GM21723 (cell line): Measurements from ENCODE around the gene DACT2.
"Not testable (repeated sequence)": the region's sequence is repeated elsewhere in the genome, so short reads cannot be mapped to it uniquely, and the experiment has no call there.

ENCODE experiments used
- ATAC-seq: cut with Tn5 transposase; IDR thresholded peaks from one replicate; pipeline ENCODE4 v1.9.1; 2021; ENCODE audit warnings: mild to moderate bottlenecking, moderate library complexity; ENCODE audit not compliant: unreplicated experiment

The DACT2 gene, protein sequence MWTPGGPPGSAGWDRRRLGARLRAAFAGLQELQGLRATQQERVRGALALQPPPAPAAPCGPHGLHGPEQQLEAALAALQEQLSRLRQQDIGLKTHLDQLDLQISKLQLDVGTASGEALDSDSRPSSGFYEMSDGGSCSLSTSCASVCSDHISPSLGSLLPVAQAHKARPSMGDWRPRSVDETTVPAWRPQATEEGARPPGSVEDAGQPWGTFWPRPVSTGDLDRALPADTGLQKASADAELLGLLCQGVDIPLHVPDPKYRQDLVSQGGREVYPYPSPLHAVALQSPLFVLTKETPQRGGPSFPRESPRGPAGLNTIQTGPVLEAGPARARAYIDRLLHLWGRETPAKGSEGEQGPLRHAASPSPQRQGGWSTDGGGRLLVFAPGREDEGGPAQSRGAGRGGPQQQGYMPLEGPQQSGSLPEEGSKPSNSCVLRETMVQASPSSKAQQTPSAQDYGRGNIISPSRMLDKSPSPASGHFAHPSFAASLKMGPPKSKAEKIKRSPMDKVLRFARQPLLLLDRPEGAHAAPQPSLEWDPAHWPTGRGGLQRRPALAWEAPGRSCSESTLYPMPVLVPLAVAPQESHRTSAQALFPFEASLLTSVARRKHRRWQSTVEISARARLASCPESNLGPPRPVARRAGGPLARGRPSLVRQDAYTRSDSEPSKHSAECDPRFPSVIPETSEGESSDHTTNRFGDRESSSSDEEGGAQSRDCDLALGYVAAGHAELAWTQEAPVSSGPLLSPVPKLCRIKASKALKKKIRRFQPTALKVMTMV

DNA sequence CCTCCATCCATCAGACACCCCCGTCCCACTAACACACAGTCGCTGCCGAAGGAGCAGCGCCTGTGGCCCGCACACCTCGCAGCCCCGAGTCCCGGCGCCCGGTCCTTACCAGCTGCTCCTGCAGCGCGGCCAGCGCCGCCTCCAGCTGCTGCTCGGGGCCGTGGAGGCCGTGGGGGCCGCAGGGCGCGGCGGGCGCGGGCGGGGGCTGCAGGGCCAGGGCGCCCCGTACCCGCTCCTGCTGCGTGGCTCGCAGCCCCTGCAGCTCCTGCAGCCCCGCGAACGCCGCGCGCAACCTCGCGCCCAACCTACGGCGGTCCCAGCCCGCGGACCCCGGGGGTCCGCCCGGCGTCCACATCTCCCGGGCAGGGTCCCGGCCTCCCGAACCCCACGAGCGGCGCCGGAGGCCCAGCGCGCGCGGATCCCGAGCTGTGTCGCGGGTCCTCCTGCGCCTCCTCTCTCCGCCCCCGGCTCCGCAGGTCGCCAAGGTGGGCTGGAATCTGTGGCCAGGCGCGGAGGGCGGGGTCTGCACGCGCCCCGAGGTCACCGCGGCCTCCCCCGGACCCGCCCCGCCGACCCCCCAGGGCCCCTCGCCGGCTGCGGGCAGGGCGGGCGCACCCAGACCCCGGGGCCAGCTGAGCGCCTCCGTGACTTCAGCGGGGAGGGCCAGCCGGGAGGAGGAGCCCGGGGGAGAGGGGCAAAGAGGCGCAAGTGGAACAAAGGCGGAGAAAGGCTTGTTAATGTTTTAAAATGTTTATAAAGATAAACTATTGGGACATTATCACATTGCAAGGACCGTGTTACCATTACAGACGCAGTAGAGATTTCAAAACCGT is at the start of gene DACT2:
Gene DACT2 (minus strand): TSS at position 499 of the 833 bp plus-strand sequence. CDS start 144 bp downstream, at position 355.
- no peak for ATAC-seq

DNA sequence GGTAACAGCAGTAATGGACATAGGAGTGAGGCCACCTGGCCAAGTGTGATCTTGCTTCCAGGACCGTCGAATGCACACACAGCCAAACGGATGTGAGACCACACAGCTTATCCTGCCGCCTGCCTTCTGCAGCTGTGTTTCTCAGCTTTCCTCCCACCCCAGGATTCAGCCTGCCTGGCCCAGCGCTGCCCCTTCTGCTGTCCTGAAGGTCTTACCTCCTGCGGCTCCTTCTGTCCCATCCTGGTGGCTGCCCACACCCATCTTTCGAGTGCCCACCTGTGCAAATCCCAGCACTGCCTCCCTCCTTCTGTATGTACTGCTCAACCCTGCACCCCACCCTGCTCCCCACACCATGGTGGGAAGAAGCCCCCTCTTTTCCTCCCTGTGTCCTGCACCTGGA is 49.4 kb upstream of the DACT2 start:
- no peak for ATAC-seq

DNA sequence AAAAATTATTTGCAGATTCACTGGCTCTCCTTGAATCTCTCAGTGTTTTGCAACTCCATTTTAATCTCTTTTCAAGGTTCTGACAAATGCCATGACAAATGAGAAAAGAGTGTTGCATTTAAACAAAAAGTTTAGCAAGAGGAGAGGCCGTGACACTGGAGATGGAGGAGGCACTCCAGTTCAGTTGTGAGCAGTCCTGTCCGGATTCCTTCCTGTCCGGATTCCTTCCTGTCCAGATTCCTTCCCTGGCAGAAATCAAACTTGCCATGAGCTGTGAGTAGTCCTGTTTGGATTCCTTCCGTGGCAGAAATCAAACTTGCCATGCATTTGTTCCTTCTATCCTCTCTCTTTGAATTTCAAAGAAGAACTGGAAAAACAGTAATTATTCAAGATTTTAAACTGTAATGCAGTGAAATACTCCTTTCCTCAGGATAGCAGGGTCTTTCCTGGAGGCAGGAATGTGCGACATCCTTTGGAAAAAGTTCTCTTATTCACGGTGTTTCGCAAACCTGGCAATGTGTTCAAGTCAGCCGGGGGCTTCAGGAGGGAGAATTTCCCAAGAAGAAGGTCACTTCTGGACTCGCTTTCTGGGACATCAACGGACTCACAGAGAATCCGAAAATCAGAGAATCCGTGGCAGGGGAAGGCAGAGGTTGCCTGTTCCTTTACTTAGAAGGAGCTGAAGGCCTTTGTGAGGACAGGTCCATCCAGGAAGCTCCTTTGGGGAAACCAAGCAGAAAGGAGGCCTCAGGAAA is 48.7 kb upstream of the DACT2 start:
- ATAC-seq: no peak

DNA sequence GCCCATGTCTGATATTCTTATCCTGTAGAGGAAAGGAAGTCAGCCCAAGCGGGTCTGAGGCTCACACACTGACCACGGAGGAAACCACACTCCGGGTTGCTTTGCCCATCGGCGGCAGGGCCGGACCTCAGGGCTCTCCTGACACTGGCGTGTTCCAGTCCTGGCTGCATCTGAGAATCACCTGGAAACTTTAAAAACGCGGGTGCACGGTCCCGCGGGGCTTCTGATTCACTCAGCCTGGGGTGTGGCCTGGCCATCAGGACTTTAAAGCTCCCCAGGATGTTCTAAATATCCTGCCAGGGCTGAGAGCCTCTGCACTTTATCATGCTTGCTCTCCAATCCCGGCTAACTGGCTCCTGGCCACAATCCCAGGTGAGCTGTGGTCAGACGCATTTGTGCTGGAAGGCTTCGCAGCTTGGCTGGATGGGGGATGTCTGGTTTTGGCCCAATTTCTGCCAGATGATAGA is 47.7 kb upstream of the DACT2 start:
- ATAC-seq: no peak

DNA sequence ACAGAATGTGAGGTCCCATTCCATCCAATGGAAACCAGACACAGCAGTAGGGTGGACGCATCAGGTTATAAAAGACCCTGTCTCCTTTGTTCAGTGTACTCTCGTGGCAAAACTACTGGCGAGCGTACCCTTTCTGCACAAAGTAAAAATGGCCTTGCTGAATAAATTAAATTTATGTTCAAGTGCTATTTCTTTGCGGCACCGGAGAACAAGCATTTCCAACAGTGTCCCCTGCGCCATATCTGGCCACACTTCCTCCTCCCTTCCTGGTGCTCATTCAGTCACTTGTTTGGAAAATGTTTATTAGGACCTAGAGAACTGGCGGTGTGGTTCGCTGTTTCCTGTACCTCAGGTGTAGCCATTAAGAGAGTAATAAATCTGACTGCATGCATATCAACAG is 46.9 kb upstream of the DACT2 start:
- no peak for ATAC-seq

DNA sequence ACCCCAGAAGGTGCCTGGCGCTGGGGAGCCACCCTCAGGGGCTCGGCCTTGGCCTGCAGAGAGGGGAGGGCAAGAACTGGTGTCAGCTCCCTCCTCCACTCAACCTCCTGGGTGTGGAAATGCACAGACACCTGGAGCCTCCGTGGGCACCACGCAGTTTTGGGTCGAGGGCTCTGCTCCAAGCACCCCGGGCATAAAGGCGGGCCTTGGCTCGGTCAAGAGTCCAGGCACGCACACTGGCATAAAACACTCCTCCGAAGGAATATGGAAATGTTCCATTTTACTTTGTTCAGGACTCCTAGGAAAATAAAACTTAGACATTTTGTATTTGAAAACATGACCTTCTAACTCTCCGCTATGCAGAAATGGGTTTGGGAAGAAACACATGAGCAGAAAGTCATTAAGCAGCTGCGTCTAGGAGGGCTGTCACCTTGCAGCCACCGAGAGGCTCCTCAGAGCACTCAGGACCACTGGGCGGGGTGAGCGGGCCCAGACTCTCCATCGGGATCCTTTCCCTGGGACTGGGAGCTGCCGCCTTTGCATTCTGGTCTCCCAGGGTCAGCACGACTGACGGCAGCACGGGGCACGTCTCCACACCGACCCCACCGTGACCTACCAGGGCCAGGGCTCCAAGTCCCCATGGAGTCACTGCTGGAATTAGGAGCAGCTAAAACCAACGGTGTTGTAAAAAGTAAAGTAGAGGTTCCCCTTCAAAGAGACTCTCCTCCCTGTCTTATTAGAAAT is 46.0 kb upstream of the DACT2 start:
- ATAC-seq: no peak

DNA sequence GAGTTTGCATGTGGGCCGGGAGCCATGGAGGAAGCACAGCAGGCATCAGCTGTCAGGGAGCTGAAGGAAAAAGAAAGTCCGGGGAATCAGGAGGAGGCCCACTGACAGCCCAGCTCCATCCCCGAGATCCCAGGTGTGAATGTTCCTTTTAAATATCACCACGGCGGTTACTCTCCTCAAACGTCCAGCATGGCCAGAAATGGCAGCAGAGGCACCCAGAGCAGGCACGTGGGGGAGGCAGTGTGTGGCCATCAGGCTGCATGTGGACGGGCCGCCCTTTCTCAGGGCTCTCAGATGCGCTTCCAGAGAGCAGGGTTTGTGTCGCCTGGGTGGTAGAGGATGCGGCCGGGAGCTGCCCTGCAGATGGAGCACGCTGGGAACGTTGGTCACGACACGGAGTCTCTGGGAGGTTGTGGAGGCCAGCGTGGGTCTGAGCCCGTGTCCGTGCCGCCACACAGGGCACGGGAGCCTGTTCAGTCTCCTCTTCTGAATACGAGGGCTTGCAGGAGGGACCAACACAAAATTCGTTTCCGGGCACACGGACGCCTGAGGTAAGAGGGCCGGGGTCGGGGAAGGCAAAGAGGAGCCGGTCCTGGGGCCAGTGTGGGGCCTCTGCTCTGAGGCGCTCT is 45.3 kb upstream of the DACT2 start:
- ATAC-seq: no peak

DNA sequence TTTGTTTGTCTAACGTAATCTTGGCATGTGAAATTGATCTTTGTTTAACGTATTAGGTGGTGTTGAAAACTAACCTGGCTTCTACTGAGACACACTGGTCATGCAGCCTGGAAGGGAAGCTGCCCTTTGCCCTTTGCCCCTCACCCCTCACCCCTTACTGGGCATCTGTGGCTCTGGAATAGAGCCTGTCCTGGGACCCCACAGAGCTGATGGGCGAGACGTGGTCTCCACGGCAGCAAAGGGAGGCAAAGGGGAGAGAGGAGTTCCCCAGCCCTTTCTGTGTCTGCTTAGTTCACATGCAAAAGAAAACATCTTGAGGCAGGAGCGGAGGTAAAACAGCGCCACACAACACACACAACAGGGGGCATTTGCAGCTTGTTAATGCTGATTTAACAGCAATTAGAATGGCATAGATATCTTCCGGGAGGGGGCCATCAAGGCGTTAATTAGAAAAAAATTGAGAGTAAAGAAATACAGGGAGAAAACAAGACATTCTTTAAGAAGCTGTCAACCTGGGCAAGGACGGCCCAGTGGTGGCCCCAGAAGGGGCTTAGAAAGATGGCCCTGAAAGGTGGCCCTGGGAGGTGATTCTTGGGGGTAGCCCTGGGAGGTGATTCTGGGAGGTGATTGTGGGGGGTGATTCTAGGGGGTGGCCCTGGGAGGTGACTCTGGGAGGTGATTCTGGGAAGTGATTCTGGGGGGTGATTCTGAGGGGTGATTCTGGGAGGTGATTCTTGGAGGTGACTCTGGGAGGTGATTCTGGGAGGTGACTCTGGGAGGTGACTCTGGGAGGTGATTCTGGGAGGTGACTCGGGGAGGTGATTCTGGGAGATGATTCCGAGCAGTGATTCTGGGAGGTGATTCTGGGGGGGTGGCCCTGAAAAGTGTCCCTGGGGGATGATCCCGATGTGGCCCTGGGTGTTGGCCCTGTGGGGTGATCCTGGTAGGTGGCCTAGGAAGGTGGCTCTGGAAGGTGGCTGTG is 44.5 kb upstream of the DACT2 start:
- no peak for ATAC-seq

DNA sequence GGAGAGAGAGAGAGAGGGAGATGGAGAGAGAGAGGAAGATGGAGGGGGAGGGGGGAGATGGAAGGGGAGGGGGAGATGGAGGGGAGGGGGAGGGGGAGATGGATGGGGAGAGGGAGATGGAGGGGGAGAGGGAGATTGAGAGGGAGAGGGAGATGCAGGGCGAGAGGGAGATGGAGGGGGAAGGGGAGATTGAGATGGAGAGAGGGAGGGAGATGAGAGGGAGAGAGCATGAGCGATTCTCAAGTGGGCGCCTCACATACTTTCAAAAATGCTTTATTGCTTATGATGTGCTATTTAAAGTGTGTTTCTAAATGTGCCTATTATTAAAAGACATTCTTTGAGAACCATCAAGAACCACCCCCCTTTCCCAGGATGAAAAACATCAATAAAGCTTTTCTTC is 43.7 kb upstream of the DACT2 start:
- no peak for ATAC-seq

DNA sequence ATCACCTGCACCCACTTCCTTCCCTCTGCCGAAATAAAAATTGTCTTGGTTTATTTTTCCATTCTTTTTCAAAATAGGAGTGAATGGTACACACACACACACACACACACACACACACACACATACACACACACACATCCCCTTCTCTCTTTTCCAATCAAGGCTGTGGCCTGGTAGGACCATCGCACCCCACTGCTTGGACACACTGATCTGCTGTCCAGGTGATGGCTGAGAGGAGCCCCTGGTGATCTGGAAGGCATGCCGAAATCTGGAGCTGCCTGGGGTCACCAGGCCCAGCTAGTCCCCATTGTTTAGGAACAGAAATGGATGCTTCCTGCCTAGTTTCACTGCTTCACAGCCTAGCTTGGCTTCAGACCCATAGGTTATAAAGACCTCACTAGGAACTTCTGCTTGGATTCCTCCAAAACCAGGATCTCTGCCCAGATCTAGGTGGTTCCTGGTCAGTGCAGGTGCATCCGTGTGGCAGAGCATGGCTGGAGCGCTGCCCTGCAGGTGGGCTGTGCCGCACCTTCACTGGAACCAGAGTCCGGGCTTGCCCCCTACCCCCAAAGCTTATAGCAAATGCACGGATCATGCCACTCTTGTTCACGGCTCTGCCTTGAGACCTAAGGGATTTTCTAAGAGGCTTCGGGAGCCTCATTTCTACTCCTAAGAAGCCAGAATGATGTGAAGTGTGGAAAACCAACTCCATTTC is 42.9 kb upstream of the DACT2 start:
- no peak for ATAC-seq

DNA sequence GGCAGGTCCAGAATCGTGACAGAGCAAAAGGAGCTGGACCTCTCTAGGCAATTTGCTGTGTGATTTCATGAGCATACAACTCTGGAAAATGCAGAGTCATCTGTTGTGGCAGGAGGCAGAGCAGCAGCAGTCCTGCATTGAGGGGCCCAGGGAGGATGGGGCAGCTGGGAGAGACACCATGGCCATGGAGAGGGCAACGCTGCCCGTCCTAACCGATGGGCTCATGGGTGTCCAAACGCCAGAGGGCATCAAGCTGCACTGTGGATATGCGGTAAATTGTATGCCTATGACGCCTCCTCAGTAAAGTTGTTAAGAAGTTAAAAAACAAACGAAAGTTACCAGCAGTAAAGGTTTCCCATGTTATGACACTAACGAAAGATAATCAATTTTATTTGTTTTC is 42.2 kb upstream of the DACT2 start:
- ATAC-seq: no peak

DNA sequence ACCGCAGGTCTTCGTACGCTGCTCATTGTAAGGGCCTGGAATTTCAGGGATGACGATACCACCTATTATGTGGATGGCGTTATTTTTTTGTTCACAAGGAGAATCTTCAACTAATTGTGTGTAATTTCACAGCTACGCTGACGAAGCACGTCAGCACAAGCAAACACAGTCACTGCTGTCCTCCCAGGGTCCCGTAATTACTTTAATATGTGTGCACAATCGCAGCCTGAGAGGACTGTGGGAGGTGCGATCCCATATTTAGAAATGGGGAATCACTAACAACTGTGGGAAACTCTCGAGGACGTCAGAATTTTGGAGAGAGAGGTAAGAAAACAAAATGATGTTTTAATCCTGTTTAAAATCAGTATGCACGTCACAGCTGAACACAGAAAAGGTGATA is 40.2 kb upstream of the DACT2 start:
- ATAC-seq: no peak

DNA sequence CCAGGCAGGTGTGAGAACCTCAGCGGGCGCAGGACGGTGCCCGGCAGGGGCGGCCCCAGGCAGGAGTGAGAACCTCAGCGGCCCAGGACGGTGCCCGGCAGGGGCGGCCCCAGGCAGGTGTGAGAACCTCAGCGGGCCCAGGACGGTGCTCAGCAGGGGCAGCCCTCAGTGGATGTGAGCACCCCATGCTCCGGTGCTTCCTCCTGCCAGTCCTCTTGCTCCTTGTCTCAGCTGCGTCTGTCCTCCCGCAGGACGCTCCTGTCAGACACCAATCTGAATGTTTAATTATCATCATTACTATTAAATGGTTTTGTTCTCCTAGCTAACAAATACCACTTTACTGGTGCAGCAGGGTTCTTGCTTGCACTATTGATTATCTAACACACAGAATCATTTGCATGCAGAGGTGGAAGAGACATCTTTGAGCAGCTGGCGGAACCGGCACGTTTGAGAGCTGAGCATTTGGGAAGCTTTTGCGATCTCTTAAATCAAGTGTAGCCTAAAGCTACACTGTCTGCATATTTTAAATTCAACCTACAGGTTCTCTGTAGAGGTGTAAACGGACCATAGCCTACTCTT is 39.4 kb upstream of the DACT2 start:
- no peak for ATAC-seq

DNA sequence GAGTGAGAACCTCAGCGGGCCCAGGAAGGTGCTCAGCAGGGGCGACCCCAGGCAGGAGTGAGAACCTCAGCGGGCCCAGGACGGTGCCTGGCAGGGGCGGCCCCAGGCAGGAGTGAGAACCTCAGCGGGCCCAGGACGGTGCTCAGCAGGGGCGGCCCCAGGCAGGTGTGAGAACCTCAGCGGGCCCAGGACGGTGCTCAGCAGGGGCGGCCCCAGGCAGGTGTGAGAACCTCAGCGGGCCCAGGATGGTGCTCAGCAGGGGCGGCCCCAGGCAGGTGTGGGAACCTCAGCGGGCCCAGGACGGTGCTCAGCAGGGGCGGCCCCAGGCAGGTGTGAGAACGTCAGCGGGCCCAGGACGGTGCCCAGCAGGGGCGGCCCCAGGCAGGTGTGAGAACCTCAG is 37.3 kb upstream of the DACT2 start:
- not testable (repeated sequence) for ATAC-seq

DNA sequence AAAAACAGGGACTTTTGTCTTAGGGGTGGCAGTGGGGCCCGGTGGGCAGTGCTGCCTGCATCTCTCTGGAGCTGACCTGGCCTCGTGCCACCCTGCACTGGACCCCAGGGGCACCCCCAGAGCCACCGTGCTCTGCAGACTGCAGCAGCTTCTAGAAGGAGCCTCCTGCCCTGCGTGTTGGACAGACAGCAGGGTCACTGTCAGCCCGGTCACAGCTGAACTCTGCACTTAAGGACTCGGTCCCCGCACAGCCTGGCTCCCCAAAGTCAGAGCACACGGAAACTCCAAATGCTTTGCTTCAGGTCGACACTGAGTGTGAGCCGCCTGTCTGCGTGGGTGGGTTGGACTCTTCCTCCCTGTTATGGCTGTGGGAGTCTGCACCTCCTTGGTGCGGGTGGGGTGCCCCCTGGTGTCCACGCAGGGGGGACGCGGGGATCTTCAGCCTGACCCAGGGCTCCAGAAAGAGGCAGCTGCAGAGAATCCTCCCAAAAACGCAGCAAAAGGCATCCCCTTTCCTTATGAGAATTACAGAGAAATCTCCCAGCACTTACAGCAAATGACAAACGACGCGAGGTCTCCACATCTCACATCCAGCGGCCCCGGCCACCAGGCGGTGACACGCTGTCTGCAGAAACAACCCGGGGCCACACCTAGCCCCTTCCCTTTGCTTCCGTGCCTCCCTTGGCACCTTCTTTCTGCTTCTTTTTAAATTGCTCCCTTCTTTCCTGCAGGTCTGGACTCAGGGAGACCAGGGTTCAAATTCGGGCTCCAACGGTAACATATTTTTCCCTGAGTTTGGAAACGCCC is 36.3 kb upstream of the DACT2 start:
- ATAC-seq: no peak

DNA sequence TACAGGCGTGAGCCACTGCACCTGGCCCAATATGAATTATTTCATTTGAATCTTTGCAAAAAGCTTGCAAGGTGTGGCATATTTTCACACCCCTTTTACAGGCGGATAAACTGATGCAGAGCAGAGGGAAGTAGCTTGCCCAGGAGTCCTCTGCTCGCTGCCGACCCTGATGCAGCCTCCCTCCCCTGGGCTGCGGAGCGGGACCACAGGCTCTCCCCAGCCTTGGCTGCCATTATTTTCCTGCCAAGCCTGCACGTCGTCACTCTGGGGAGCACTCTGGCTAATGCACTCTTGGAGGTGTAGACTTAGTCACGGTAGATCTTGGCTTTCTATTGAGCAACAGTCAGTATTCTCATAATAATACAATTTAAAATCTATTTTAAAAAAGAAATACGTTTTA is 34.8 kb upstream of the DACT2 start:
- no peak for ATAC-seq
